ENCODE results near the gene USP32. TPM values are rescaled to one million over a fixed set of nuclear protein-coding genes. Genes with fewer than 3 reads are reported as not detected.

USP32 gene
- total RNA-seq, 1 experiment from 2014 or later: 103 TPM

DNA sequence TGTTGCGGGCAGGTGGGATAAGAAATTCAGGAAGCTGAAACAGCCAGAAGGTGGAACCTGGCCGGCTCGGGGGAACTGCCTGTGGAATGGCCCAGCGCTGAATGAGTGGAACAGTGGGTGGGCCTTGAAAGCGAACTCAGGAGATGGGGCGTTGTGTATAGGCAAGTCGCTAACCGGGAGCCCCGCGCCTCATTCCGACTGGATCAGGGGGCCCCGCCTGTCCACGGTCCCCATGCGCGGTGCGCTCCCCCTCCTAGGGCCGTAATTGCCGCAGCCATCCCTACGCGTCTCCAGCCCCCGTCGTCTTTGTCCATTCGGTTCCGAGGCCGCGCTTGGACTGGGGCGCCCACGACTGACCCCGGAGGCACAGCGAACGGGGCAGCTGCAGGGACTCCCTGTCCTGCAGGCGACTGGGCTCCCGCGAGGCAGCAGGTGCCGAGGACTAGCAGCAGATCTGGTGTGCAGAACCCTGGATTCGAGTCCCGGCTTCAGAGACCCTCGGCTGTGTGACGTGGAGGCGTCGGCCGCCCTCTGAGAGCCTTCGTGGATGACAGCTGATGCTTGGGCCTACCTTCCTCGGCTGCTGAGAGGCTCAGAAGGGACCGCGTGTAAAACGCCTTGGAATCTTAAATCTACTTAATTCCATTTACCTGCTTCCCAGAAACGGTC lies 253.0 kb downstream of the USP32 start:
- peaks cover 5% of the 10 kb centered on the region for H3K9me3 Mint-ChIP-seq
- H3K4me1 Mint-ChIP-seq: peaks cover 52% of the 10 kb centered on the region
- no peak for DNase-seq (ENCODE audit: low spot score)
- no peak overlapping the region for H3K27ac Mint-ChIP-seq
- TF ChIP-seq MXD4 (CRISPR knock-in tag; IDR thresholded peaks at IDR 0.05; ENCODE audit: borderline replicate concordance) (no peak), EMX1 (CRISPR knock-in tag; IDR thresholded peaks at IDR 0.05) (no peak)
- TF ChIP-seq, protein P1, sequence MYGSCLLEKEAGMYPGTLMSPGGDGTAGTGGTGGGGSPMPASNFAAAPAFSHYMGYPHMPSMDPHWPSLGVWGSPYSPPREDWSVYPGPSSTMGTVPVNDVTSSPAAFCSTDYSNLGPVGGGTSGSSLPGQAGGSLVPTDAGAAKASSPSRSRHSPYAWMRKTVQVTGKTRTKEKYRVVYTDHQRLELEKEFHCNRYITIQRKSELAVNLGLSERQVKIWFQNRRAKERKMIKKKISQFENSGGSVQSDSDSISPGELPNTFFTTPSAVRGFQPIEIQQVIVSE (CRISPR knock-in tag; IDR thresholded peaks at IDR 0.05; ENCODE audit: borderline replicate concordance): no peak
- TF ChIP-seq, protein P2, sequence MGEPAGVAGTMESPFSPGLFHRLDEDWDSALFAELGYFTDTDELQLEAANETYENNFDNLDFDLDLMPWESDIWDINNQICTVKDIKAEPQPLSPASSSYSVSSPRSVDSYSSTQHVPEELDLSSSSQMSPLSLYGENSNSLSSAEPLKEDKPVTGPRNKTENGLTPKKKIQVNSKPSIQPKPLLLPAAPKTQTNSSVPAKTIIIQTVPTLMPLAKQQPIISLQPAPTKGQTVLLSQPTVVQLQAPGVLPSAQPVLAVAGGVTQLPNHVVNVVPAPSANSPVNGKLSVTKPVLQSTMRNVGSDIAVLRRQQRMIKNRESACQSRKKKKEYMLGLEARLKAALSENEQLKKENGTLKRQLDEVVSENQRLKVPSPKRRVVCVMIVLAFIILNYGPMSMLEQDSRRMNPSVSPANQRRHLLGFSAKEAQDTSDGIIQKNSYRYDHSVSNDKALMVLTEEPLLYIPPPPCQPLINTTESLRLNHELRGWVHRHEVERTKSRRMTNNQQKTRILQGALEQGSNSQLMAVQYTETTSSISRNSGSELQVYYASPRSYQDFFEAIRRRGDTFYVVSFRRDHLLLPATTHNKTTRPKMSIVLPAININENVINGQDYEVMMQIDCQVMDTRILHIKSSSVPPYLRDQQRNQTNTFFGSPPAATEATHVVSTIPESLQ (CRISPR knock-in tag; IDR thresholded peaks at IDR 0.05): 0 out of 2 replicates have a peak, but pooled peaks have one; percentile 7
- no peak for ATAC-seq
- H3K4me3 Mint-ChIP-seq: peak overlapping the region; percentile 64
- ChIA-PET CTCF (interaction anchor here (5.1 kb wide), 1 partner anchor 13 kb away, joined by 53 read pairs; the partner anchor contains the start of gene CA4), POLR2A (no interaction called here)
- peaks cover 96% of the 10 kb centered on the region for H3K27me3 Mint-ChIP-seq (ENCODE audit: low read depth)
- no peaks in the 10 kb centered on the region for H3K36me3 Mint-ChIP-seq

DNA sequence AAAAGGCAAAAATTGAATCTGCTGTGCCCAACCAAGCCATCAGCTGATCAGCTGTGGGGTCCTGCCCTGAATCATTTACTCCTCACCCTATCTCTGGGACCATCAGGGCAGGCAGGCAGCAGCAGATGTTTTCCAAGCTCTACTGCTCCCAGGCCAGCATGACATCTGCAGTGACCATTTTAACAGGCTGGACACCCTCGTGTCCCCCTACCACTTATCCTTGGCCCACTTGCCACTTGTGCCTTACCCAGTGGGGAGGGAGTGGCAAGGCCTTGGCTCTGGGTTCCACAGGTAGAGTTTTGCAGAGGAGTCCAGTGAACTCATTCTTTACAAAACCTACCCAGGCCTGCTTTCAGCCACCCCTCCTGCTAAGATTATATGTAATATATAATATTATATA lies 254.2 kb downstream of the USP32 start:
- H3K27ac Mint-ChIP-seq: no peak overlapping the region
- H3K36me3 Mint-ChIP-seq: no peaks in the 10 kb centered on the region
- ChIA-PET CTCF (interaction anchor here (0.6 to 5.1 kb wide), 2 partner anchors 14 to 284 kb away, joined by 4 to 53 read pairs; partner anchors contain the start of gene CA4), POLR2A (interaction anchor here (0.6 kb wide), 1 partner anchor 254 kb away, joined by 3 read pairs; the partner anchor contains the start of gene USP32)
- DNase-seq (ENCODE audit: low spot score): no peak
- peaks cover 5% of the 10 kb centered on the region for H3K9me3 Mint-ChIP-seq
- H3K4me1 Mint-ChIP-seq: peaks cover 42% of the 10 kb centered on the region
- TF ChIP-seq SMAD4 (CRISPR knock-in tag; IDR thresholded peaks at IDR 0.05): no peak
- no peak for TF ChIP-seq GRHL2 (CRISPR knock-in tag; IDR thresholded peaks at IDR 0.05; ENCODE audit: insufficient replicate concordance, severe bottlenecking)
- no peak for TF ChIP-seq NR3C1 (CRISPR knock-in tag; conservative IDR thresholded peaks at IDR 0.05; ENCODE audit: low read depth)
- TF ChIP-seq, protein P3, sequence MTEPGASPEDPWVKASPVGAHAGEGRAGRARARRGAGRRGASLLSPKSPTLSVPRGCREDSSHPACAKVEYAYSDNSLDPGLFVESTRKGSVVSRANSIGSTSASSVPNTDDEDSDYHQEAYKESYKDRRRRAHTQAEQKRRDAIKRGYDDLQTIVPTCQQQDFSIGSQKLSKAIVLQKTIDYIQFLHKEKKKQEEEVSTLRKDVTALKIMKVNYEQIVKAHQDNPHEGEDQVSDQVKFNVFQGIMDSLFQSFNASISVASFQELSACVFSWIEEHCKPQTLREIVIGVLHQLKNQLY (CRISPR knock-in tag; IDR thresholded peaks at IDR 0.05): no peak
- TF ChIP-seq, protein P4, sequence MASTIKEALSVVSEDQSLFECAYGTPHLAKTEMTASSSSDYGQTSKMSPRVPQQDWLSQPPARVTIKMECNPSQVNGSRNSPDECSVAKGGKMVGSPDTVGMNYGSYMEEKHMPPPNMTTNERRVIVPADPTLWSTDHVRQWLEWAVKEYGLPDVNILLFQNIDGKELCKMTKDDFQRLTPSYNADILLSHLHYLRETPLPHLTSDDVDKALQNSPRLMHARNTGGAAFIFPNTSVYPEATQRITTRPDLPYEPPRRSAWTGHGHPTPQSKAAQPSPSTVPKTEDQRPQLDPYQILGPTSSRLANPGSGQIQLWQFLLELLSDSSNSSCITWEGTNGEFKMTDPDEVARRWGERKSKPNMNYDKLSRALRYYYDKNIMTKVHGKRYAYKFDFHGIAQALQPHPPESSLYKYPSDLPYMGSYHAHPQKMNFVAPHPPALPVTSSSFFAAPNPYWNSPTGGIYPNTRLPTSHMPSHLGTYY (CRISPR knock-in tag; IDR thresholded peaks at IDR 0.05): no peak
- TF ChIP-seq, protein P5, sequence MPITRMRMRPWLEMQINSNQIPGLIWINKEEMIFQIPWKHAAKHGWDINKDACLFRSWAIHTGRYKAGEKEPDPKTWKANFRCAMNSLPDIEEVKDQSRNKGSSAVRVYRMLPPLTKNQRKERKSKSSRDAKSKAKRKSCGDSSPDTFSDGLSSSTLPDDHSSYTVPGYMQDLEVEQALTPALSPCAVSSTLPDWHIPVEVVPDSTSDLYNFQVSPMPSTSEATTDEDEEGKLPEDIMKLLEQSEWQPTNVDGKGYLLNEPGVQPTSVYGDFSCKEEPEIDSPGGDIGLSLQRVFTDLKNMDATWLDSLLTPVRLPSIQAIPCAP (CRISPR knock-in tag; IDR thresholded peaks at IDR 0.05): no peak
- TF ChIP-seq, protein P6, sequence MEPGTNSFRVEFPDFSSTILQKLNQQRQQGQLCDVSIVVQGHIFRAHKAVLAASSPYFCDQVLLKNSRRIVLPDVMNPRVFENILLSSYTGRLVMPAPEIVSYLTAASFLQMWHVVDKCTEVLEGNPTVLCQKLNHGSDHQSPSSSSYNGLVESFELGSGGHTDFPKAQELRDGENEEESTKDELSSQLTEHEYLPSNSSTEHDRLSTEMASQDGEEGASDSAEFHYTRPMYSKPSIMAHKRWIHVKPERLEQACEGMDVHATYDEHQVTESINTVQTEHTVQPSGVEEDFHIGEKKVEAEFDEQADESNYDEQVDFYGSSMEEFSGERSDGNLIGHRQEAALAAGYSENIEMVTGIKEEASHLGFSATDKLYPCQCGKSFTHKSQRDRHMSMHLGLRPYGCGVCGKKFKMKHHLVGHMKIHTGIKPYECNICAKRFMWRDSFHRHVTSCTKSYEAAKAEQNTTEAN (CRISPR knock-in tag; IDR thresholded peaks at IDR 0.05): no peak
- TF ChIP-seq ZNF232 (CRISPR knock-in tag; IDR thresholded peaks at IDR 0.05): no peak
- TF ChIP-seq ZNF416 (CRISPR knock-in tag; IDR thresholded peaks at IDR 0.05): no peak
- TF ChIP-seq KAT7 (CRISPR knock-in tag; IDR thresholded peaks at IDR 0.05; ENCODE audit: borderline replicate concordance): no peak
- peaks cover 87% of the 10 kb centered on the region for H3K27me3 Mint-ChIP-seq (ENCODE audit: low read depth)
- H3K4me3 Mint-ChIP-seq: no peak overlapping the region
- ATAC-seq: no peak

Data from WTC11 (cell line).